Colonic mucosa (tissue), 4 donors: ENCODE data around the gene THEMIS. TPM values are rescaled to one million over a fixed set of nuclear protein-coding genes. Genes with fewer than 3 reads are reported as not detected.
"Not testable (repeated sequence)": the region's sequence is repeated elsewhere in the genome, so short reads cannot be mapped to it uniquely, and the experiment has no call there.

Source experiments
- DNase-seq: peaks from one replicate; pipeline ENCODE4 v3.0.0-alpha.2; 2020
- H3K27ac ChIP-seq: fragments of 200-600 bp; one replicate; pipeline ENCODE4 v1.8.0; 2021
- H3K27me3 ChIP-seq: fragments of 200-600 bp; one replicate; pipeline ENCODE4 v1.8.0; 2021
- H3K36me3 ChIP-seq: fragments of 200-600 bp; one replicate; pipeline ENCODE4 v1.8.0; 2021
- H3K4me1 ChIP-seq: fragments of 200-600 bp; one replicate; pipeline ENCODE4 v1.8.0; 2021; ENCODE audit warnings: mild to moderate bottlenecking
- H3K4me3 ChIP-seq: fragments of 200-600 bp; one replicate; pipeline ENCODE4 v1.8.0; 2021
- H3K9ac ChIP-seq, 2 donors: one replicate each; pipeline ENCODE4 v1.7.0; 2013; ENCODE audit warnings: control low read depth in 2 of 2, low read depth in 2 of 2, low read length in 2 of 2
- H3K9me3 ChIP-seq: fragments of 200-600 bp; one replicate; pipeline ENCODE4 v1.8.0; 2021
- CTCF ChIP-seq: fragments of 200-600 bp; IDR thresholded peaks from one replicate; pipeline ENCODE4 v1.8.0; 2022; ENCODE audit warnings: antibody characterized with exemption, mild to moderate bottlenecking
- intact Hi-C: fragments of 100-400 bp; cut with DNase I; formaldehyde crosslinking; loops from one replicate; pipeline ENCODE4 v1.14.1; 2022
- total RNA-seq, 2 donors: library from RNA; stranded (reverse); fragmentation: NEBNext Ultra II Directional in 1 of 2; extraction: Animal tissue kit (Norgen Biotek cat#: 25700) in 1 of 2; gene quantifications; one replicate each; pipeline ENCODE4 v1.2.1, GENCODE V29; 2021
- donor health status: healthy.
- donor health status: DM: no; HTN: no; CAD: no.
- donor health status: DM: no; HTN: no; CAD: no.

The THEMIS gene
- total RNA-seq, 2 donors from 2014 or later = 0.96 TPM

- no peak overlapping the region for H3K27ac ChIP-seq
- H3K36me3 ChIP-seq = no peaks in the 10 kb centered on the region
- no peaks in the 10 kb centered on the region for H3K27me3 ChIP-seq
- H3K4me1 ChIP-seq = no peaks in the 10 kb centered on the region
- no peak for TF ChIP-seq CTCF
- H3K4me3 ChIP-seq = no peak overlapping the region
- DNase-seq = no peak
- no peak overlapping the region for H3K9ac ChIP-seq
- no peaks in the 10 kb centered on the region for H3K9me3 ChIP-seq
- intact Hi-C loops = no loop called here
Observed at GRCh38 chr6:127933852-127934840, 33.3 kb upstream of the THEMIS start.

GRCh38 chr6:127933137-127933536, 32.3 kb upstream of the THEMIS start:
- H3K4me3 ChIP-seq = no peak overlapping the region
- no peak for TF ChIP-seq CTCF
- intact Hi-C loops = no loop called here
- H3K36me3 ChIP-seq = no peaks in the 10 kb centered on the region
- H3K27ac ChIP-seq = no peak overlapping the region
- DNase-seq = no peak
- no peak overlapping the region for H3K9ac ChIP-seq
- H3K9me3 ChIP-seq = no peaks in the 10 kb centered on the region
- no peaks in the 10 kb centered on the region for H3K27me3 ChIP-seq
- H3K4me1 ChIP-seq = no peaks in the 10 kb centered on the region

GRCh38 chr6:127932708-127933107, 31.9 kb upstream of the THEMIS start:
- H3K9me3 ChIP-seq = no peaks in the 10 kb centered on the region
- intact Hi-C loops = no loop called here

GRCh38 chr6:127926441-127926840, 25.6 kb upstream of the THEMIS start:
- DNase-seq, H3K4me1 ChIP-seq, H3K36me3 ChIP-seq, H3K9me3 ChIP-seq, H3K27me3 ChIP-seq, H3K4me3 ChIP-seq, intact Hi-C loops, H3K27ac ChIP-seq, H3K9ac ChIP-seq: not testable (repeated sequence)

More at GRCh38 chr6:127932708-127933107, 31.9 kb upstream of the THEMIS start:
- DNase-seq = no peak
- no peaks in the 10 kb centered on the region for H3K36me3 ChIP-seq
- no peak overlapping the region for H3K27ac ChIP-seq
- H3K4me1 ChIP-seq = no peaks in the 10 kb centered on the region
- no peaks in the 10 kb centered on the region for H3K27me3 ChIP-seq
- H3K9ac ChIP-seq = no peak overlapping the region
- H3K4me3 ChIP-seq = no peak overlapping the region
- TF ChIP-seq CTCF = no peak

GRCh38 chr6:127924440-127924839, 23.6 kb upstream of the THEMIS start:
- no peak overlapping the region for H3K4me3 ChIP-seq
- H3K9me3 ChIP-seq = no peaks in the 10 kb centered on the region
- intact Hi-C loops = no loop called here
- H3K27me3 ChIP-seq = no peaks in the 10 kb centered on the region
- no peak overlapping the region for H3K27ac ChIP-seq
- no peak for TF ChIP-seq CTCF
- H3K36me3 ChIP-seq = no peaks in the 10 kb centered on the region
- DNase-seq = no peak
- no peak overlapping the region for H3K9ac ChIP-seq
- no peaks in the 10 kb centered on the region for H3K4me1 ChIP-seq

GRCh38 chr6:127924031-127924430, 23.2 kb upstream of the THEMIS start:
- intact Hi-C loops = no loop called here
- no peak for TF ChIP-seq CTCF
- Histone ChIP-seq H3K27me3 (no peaks in the 10 kb centered on the region), H3K36me3 (no peaks in the 10 kb centered on the region), H3K9me3 (no peaks in the 10 kb centered on the region), H3K27ac (no peak overlapping the region), H3K9ac (no peak overlapping the region), H3K4me3 (no peak overlapping the region), H3K4me1 (no peaks in the 10 kb centered on the region)
- DNase-seq = no peak
